ENCODE measurements around the gene CYB5R2.
A peak's percentile ranks its signal among the peaks of the same experiment; 100 is the strongest.

- TF ChIP-seq, protein P1, sequence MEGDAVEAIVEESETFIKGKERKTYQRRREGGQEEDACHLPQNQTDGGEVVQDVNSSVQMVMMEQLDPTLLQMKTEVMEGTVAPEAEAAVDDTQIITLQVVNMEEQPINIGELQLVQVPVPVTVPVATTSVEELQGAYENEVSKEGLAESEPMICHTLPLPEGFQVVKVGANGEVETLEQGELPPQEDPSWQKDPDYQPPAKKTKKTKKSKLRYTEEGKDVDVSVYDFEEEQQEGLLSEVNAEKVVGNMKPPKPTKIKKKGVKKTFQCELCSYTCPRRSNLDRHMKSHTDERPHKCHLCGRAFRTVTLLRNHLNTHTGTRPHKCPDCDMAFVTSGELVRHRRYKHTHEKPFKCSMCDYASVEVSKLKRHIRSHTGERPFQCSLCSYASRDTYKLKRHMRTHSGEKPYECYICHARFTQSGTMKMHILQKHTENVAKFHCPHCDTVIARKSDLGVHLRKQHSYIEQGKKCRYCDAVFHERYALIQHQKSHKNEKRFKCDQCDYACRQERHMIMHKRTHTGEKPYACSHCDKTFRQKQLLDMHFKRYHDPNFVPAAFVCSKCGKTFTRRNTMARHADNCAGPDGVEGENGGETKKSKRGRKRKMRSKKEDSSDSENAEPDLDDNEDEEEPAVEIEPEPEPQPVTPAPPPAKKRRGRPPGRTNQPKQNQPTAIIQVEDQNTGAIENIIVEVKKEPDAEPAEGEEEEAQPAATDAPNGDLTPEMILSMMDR (IDR thresholded peaks at IDR 0.05), result peak; percentile 52 to 73 (median 68)
- no peak for TF ChIP-seq POLR2A (IDR thresholded peaks at IDR 0.05)
Measured at GRCh38 chr11:7688238-7688826, 15.0 kb upstream of the CYB5R2 start.
